K562 (cell line): ENCODE results near the gene NFKBIB.

Source experiments
- EZH2 ChIP-seq: IDR thresholded peaks from 2 replicates; pipeline ENCODE4 v1.6.1; 2012; ENCODE audit warnings: low read depth, mild to moderate bottlenecking, inconsistent platforms, low read length, borderline replicate concordance
- FOXK2 ChIP-seq, 2 experiments: fragments of 450-650 bp; IDR thresholded peaks in 1 of 2; conservative IDR thresholded peaks in 1 of 2; 2 replicates each; pipeline ENCODE4 v1.6.1; 2016; ENCODE audit warnings: low read depth in 2 of 2, mild to moderate bottlenecking in 1 of 2
- SRSF9 ChIP-seq: fragments of 200-400 bp; formaldehyde crosslinking; IDR thresholded peaks from 2 replicates; pipeline ENCODE4 v1.6.1; 2017; ENCODE audit warnings: low read depth, low read length, borderline replicate concordance
- ZNF121 ChIP-seq: sonication (generic); formaldehyde crosslinking; conservative IDR thresholded peaks from 2 replicates; pipeline ENCODE4 v1.8.0; 2022; ENCODE audit warnings: missing genetic modification reagents
- TF ChIP-seq, protein P1 (sequence below): sonication (generic); formaldehyde crosslinking; IDR thresholded peaks from 2 replicates; pipeline ENCODE4 v1.8.1; 2023; ENCODE audit warnings: mild to moderate bottlenecking, missing genetic modification reagents
- TF ChIP-seq, protein P2 (sequence below): fragments of 250-450 bp; sonication (Bioruptor Pico); IDR thresholded peaks from 2 replicates; pipeline ENCODE4 v1.5.0; 2021; ENCODE audit warnings: mild to moderate bottlenecking, moderate library complexity
- TF ChIP-seq, protein P3 (sequence below): fragments of 250-450 bp; sonication (Bioruptor Pico); IDR thresholded peaks from 2 replicates; pipeline ENCODE4 v1.5.0; 2021; ENCODE audit warnings: mild to moderate bottlenecking, borderline replicate concordance
- TF ChIP-seq, protein P4 (sequence below), 3 experiments: IDR thresholded peaks in 2 of 3; conservative IDR thresholded peaks in 1 of 3; 2 replicates each; pipeline ENCODE4 v1.5.1; 2011 to 2012; ENCODE audit warnings: low read length in 3 of 3, mild to moderate bottlenecking in 3 of 3, control low read depth in 2 of 3, improper control_type of control experiment in 1 of 3, inconsistent platforms in 1 of 3, low read depth in 1 of 3, mixed read lengths in 1 of 3, moderate library complexity in 1 of 3; ENCODE audit not compliant: insufficient read depth in 2 of 3

DNA sequence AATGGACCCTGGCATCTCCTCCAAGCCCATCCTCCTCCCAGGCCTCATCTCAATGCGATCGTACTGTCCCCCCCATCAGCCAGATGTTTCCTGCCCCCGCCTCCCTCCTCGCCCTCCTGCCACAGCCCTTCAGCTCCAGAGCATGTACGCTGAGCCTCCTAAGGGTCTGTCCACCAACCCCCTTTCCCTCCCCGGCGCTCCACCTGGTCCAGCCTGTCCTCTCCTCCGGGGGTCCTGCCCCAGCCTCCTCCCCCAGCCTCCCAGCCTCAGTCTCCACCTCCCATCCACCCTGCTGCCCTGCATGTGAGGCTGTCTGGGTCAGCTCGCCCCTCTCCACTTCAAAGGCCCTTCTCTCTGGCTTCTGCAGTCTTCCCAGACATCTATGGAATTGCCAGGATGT lies 4.8 kb upstream of the NFKBIB start:
- TF ChIP-seq, protein P1, sequence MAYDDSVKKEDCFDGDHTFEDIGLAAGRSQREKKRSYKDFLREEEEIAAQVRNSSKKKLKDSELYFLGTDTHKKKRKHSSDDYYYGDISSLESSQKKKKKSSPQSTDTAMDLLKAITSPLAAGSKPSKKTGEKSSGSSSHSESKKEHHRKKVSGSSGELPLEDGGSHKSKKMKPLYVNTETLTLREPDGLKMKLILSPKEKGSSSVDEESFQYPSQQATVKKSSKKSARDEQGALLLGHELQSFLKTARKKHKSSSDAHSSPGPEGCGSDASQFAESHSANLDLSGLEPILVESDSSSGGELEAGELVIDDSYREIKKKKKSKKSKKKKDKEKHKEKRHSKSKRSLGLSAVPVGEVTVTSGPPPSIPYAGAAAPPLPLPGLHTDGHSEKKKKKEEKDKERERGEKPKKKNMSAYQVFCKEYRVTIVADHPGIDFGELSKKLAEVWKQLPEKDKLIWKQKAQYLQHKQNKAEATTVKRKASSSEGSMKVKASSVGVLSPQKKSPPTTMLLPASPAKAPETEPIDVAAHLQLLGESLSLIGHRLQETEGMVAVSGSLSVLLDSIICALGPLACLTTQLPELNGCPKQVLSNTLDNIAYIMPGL (CRISPR knock-in tag) = no peak
- TF ChIP-seq, protein P2, sequence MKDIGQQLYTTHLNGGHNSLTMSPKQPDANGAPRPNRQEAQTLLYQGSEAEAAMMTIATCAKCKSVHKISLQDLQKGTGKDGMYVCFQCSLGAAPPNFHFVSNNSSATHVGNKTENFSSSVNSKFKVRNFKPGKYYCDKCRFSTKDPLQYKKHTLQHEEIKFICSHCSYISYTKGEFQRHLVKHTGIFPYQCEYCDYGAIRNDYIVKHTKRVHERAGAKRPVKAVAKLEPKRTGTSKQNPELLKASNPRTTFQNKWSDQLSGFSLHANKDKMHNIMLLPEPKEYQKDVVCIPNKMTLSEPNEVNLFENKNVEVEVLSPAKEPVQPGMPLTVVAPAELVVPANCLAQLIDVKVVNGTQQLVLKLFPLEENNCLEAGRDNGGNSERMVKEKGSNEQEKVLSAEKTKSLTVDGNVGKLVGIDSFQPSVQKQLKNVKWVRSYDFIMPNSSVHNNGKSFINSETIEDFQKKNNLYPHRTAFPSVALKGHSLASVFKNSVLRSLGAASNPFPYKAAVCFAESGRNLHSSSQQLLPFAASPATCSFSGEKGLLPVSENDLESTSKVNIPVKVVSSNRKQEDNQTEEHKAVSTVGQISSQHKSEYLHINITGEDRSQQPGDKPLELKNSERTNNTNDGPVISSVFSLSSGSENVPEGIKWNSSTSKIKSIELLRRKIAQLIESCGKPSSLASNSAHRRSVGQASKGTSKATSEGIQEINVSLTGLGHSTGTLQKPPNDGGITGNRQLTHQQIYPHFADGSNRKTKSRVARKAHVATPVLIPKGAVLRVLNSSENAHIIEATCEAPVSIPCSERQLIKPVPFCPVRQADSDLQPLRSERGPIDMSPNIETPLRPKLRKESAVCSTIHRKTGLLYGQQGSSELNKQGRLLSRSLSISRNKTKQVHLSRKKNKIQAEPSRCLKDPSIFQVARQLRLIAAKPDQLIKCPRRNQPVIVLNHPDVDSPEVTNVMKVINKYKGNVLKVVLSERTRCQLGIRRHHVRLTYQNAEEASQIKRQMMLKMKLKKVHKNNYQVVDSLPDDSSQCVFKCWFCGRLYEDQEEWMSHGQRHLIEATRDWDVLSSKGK (CRISPR knock-in tag) = no peak
- TF ChIP-seq SRSF9 (no peak), EZH2 (no peak), FOXK2 (conservative IDR thresholded peaks at IDR 0.05 in 1 of 2, IDR thresholded peaks at IDR 0.05 in 1 of 2; ENCODE audit: low read depth in 2 of 2) (no peak), ZNF121 (no peak)
- TF ChIP-seq, protein P3, sequence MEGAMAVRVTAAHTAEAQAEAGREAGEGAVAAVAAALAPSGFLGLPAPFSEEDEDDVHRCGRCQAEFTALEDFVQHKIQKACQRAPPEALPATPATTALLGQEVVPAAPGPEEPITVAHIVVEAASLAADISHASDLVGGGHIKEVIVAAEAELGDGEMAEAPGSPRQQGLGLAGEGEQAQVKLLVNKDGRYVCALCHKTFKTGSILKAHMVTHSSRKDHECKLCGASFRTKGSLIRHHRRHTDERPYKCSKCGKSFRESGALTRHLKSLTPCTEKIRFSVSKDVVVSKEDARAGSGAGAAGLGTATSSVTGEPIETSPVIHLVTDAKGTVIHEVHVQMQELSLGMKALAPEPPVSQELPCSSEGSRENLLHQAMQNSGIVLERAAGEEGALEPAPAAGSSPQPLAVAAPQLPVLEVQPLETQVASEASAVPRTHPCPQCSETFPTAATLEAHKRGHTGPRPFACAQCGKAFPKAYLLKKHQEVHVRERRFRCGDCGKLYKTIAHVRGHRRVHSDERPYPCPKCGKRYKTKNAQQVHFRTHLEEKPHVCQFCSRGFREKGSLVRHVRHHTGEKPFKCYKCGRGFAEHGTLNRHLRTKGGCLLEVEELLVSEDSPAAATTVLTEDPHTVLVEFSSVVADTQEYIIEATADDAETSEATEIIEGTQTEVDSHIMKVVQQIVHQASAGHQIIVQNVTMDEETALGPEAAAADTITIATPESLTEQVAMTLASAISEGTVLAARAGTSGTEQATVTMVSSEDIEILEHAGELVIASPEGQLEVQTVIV (CRISPR knock-in tag) = no peak
- TF ChIP-seq, protein P4, sequence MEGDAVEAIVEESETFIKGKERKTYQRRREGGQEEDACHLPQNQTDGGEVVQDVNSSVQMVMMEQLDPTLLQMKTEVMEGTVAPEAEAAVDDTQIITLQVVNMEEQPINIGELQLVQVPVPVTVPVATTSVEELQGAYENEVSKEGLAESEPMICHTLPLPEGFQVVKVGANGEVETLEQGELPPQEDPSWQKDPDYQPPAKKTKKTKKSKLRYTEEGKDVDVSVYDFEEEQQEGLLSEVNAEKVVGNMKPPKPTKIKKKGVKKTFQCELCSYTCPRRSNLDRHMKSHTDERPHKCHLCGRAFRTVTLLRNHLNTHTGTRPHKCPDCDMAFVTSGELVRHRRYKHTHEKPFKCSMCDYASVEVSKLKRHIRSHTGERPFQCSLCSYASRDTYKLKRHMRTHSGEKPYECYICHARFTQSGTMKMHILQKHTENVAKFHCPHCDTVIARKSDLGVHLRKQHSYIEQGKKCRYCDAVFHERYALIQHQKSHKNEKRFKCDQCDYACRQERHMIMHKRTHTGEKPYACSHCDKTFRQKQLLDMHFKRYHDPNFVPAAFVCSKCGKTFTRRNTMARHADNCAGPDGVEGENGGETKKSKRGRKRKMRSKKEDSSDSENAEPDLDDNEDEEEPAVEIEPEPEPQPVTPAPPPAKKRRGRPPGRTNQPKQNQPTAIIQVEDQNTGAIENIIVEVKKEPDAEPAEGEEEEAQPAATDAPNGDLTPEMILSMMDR (IDR thresholded peaks at IDR 0.05 in 2 of 3, conservative IDR thresholded peaks at IDR 0.05 in 1 of 3; ENCODE audit: insufficient read depth in 2 of 3, low read depth in 1 of 3, low read length in 3 of 3) = no peak
